Activated CD8-positive, alpha-beta memory T cell treated with anti-CD3 and anti-CD28 coated beads for 1 hour (primary cell): Measurements from ENCODE around the gene XKR3.
"Not testable (repeated sequence)": the region's sequence is repeated elsewhere in the genome, so short reads cannot be mapped to it uniquely, and the experiment has no call there.

Source experiments
- DNase-seq, 2 donors: peaks; one replicate each; pipeline ENCODE4 v3.0.0-alpha.2; 2020; ENCODE audit warnings: low read depth in 1 of 2; ENCODE audit errors: extremely low read depth in 1 of 2

The XKR3 gene

GRCh38 chr22:16806401-16806800 lies 18.8 kb downstream of the XKR3 start:
- DNase-seq = no peak

GRCh38 chr22:16804882-16805281 lies 20.3 kb downstream of the XKR3 start:
- DNase-seq = no peak

- DNase-seq = no peak
These were observed 21.8 kb downstream of the XKR3 start for GRCh38 chr22:16803255-16803917.

GRCh38 chr22:16801571-16801970 lies 23.6 kb downstream of the XKR3 start:
- DNase-seq = no peak

- no peak for DNase-seq
These were observed 24.1 kb downstream of the XKR3 start for GRCh38 chr22:16801088-16801487.

- no peak for DNase-seq
These were observed 24.9 kb downstream of the XKR3 start for GRCh38 chr22:16800358-16800757.

- not testable (repeated sequence) for DNase-seq
These were observed 29.7 kb downstream of the XKR3 start for GRCh38 chr22:16795504-16795903.

GRCh38 chr22:16793831-16794230 lies 31.4 kb downstream of the XKR3 start:
- no peak for DNase-seq

GRCh38 chr22:16789860-16790493 lies 35.2 kb downstream of the XKR3 start:
- DNase-seq = no peak

GRCh38 chr22:16783930-16784354 lies 41.3 kb downstream of the XKR3 start:
- no peak for DNase-seq

- DNase-seq = no peak
These were observed 41.8 kb downstream of the XKR3 start for GRCh38 chr22:16783453-16783852.

GRCh38 chr22:16781764-16782329 lies 43.4 kb downstream of the XKR3 start:
- no peak for DNase-seq

- DNase-seq = no peak
These were observed 44.0 kb downstream of the XKR3 start for GRCh38 chr22:16781074-16781763.

- DNase-seq = no peak
These were observed 47.8 kb downstream of the XKR3 start for GRCh38 chr22:16777284-16777924.

- DNase-seq = no peak
These were observed 49.1 kb downstream of the XKR3 start for GRCh38 chr22:16776080-16776479.

GRCh38 chr22:16774911-16775500 lies 50.2 kb downstream of the XKR3 start:
- DNase-seq = no peak

- not testable (repeated sequence) for DNase-seq
These were observed 53.6 kb downstream of the XKR3 start for GRCh38 chr22:16771569-16771968.

- DNase-seq = not testable (repeated sequence)
These were observed 57.3 kb downstream of the XKR3 start for GRCh38 chr22:16767927-16768326.

- DNase-seq = not testable (repeated sequence)
These were observed 63.0 kb downstream of the XKR3 start for GRCh38 chr22:16762224-16762623.

- DNase-seq = not testable (repeated sequence)
These were observed 64.8 kb downstream of the XKR3 start for GRCh38 chr22:16760416-16760815.

GRCh38 chr22:16749282-16749681 lies 75.9 kb downstream of the XKR3 start:
- not testable (repeated sequence) for DNase-seq
